Right lobe of liver (tissue), 4 donors: ENCODE data around the gene PPP3R1.

Experiments
- CTCF ChIP-seq, 4 donors: fragments of 200-600 bp in 3 of 4; fragments of 450-650 bp in 1 of 4; IDR thresholded peaks; one replicate each; pipeline versions ENCODE4 v1.5.1 to v1.8.0; 2016 to 2022; ENCODE audit warnings: antibody characterized with exemption in 4 of 4, mild to moderate bottlenecking in 2 of 4
- POLR2A ChIP-seq: fragments of 450-650 bp; IDR thresholded peaks from one replicate; pipeline ENCODE4 v1.6.1; 2017; ENCODE audit warnings: antibody characterized with exemption, mild to moderate bottlenecking
- donor health status: DM: no; HTN: no; CAD: no.
- donor health status: DM: no; HTN: no; CAD: no.
- donor health status: DM: no; HTN: yes; CAD: no.

- TF ChIP-seq POLR2A: no peak
- TF ChIP-seq CTCF (IDR thresholded peaks at IDR 0.05): no peak
Observed at GRCh38 chr2:68231061-68231372, 21.3 kb downstream of the PPP3R1 start.
